ENCODE results near the gene HELZ. TPM values are rescaled to one million over a fixed set of nuclear protein-coding genes. Genes with fewer than 3 reads are reported as not detected.
"Not testable (repeated sequence)": the region's sequence is repeated elsewhere in the genome, so short reads cannot be mapped to it uniquely, and the experiment has no call there.

The HELZ gene
- total RNA-seq, 1 donor = 89.8 TPM

- TF ChIP-seq CTCF (IDR thresholded peaks at IDR 0.05; ENCODE audit: insufficient read depth, low read depth, low read length) = no peak
- DNase-seq (ENCODE audit: low read depth) = no peak
- no peak overlapping the region for H3K4me3 ChIP-seq (ENCODE audit: low read depth, low read length)
Observed at GRCh38 chr17:67210915-67211314, 34.1 kb downstream of the HELZ start.

- DNase-seq (ENCODE audit: low read depth) = no peak
- TF ChIP-seq CTCF (IDR thresholded peaks at IDR 0.05; ENCODE audit: insufficient read depth, low read depth, low read length) = no peak
- no peak overlapping the region for H3K4me3 ChIP-seq (ENCODE audit: low read depth, low read length)
Observed at GRCh38 chr17:67208232-67208631, 36.8 kb downstream of the HELZ start.

- no peak for DNase-seq (ENCODE audit: low read depth)
- TF ChIP-seq CTCF (IDR thresholded peaks at IDR 0.05; ENCODE audit: insufficient read depth, low read depth, low read length) = no peak
- no peak overlapping the region for H3K4me3 ChIP-seq (ENCODE audit: low read depth, low read length)
Observed at GRCh38 chr17:67203818-67204217, 41.2 kb downstream of the HELZ start.

- no peak for TF ChIP-seq CTCF (IDR thresholded peaks at IDR 0.05; ENCODE audit: insufficient read depth, low read depth, low read length)
- no peak for DNase-seq (ENCODE audit: low read depth)
- H3K4me3 ChIP-seq (ENCODE audit: low read depth, low read length) = no peak overlapping the region
Observed at GRCh38 chr17:67202503-67202902, 42.5 kb downstream of the HELZ start.

- DNase-seq (ENCODE audit: low read depth) = no peak
- no peak overlapping the region for H3K4me3 ChIP-seq (ENCODE audit: low read depth, low read length)
- TF ChIP-seq CTCF (IDR thresholded peaks at IDR 0.05; ENCODE audit: insufficient read depth, low read depth, low read length) = peak; percentile 60
Observed at GRCh38 chr17:67200727-67201301, 44.2 kb downstream of the HELZ start.

GRCh38 chr17:67198131-67198530 is 46.9 kb downstream of the HELZ start:
- no peak for DNase-seq (ENCODE audit: low read depth)
- TF ChIP-seq CTCF (IDR thresholded peaks at IDR 0.05; ENCODE audit: insufficient read depth, low read depth, low read length) = no peak
- H3K4me3 ChIP-seq (ENCODE audit: low read depth, low read length) = no peak overlapping the region

- DNase-seq (ENCODE audit: low read depth); H3K4me3 ChIP-seq (ENCODE audit: low read depth, low read length): not testable (repeated sequence)
Observed at GRCh38 chr17:67197023-67197422, 48.0 kb downstream of the HELZ start.

Measured in fibroblast of villous mesenchyme (primary cell).